Measurements from ENCODE around the gene SPINT3. TPM values are rescaled to one million over a fixed set of nuclear protein-coding genes. Genes with fewer than 3 reads are reported as not detected.

Gene SPINT3
- not detected in 5 replicates for total RNA-seq (2022; extraction: Qiagen RNA extraction; ENCODE audit: low read depth)

GRCh38 chr20:45515147-45515913 lies at the start of gene SPINT3:
TSS of gene SPINT3 (minus strand) at chr20:45515622. CDS start at chr20:45515608, 14 bp downstream.

GRCh38 chr20:45547206-45547770 lies 31.9 kb upstream of the SPINT3 start, which contains the start of gene EPPIN:
TSS of gene EPPIN (minus strand) at chr20:45547401. CDS start at chr20:45547357, 44 bp downstream.

GRCh38 chr20:45539382-45539781 lies 24.0 kb upstream of the SPINT3 start, which contains the start of gene WFDC6:
TSS of gene WFDC6 (minus strand) at chr20:45539482. CDS start at chr20:45539407, 75 bp downstream.

GRCh38 chr20:45469336-45470261 lies 45.8 kb downstream of the SPINT3 start, which contains the start of gene WFDC2:
TSS of gene WFDC2 (plus strand) at chr20:45469753. CDS start at chr20:45469782, 29 bp downstream.

Other genes starting within 250 kb of the SPINT3 start
- not detected in 5 replicates for gene RBPJL, start 208.8 kb downstream of the SPINT3 start, total RNA-seq (2022; extraction: Qiagen RNA extraction; ENCODE audit: low read depth)
- gene MATN4, start 207.3 kb downstream of the SPINT3 start, total RNA-seq (2022; extraction: Qiagen RNA extraction; ENCODE audit: low read depth), result 0.13 to 0.19 TPM in 2 of 5 replicates, not detected in the others
- gene SDC4, start 167.2 kb downstream of the SPINT3 start, total RNA-seq (2022; extraction: Qiagen RNA extraction; ENCODE audit: low read depth), result 103 to 119 TPM (median 118 TPM) in 5 replicates
- gene SYS1, start 152.5 kb downstream of the SPINT3 start, total RNA-seq (2022; extraction: Qiagen RNA extraction; ENCODE audit: low read depth), result 19.4 to 31.5 TPM (median 30.5 TPM) in 5 replicates
- gene TP53TG5, start 137.3 kb downstream of the SPINT3 start, total RNA-seq (2022; extraction: Qiagen RNA extraction; ENCODE audit: low read depth), result not detected in 5 replicates
- 25.4 to 28.8 TPM (median 27.3 TPM) in 5 replicates for gene DBNDD2, start 107.3 kb downstream of the SPINT3 start, total RNA-seq (2022; extraction: Qiagen RNA extraction; ENCODE audit: low read depth)
- gene PIGT, start 99.5 kb downstream of the SPINT3 start, total RNA-seq (2022; extraction: Qiagen RNA extraction; ENCODE audit: low read depth), result 73.9 to 102 TPM (median 98.5 TPM) in 5 replicates
- gene WFDC2, start 45.9 kb downstream of the SPINT3 start, total RNA-seq (2022; extraction: Qiagen RNA extraction; ENCODE audit: low read depth), result not detected in 5 replicates
- gene WFDC6, start 23.9 kb upstream of the SPINT3 start, total RNA-seq (2022; extraction: Qiagen RNA extraction; ENCODE audit: low read depth), result not detected in 5 replicates
- gene EPPIN, start 31.8 kb upstream of the SPINT3 start, total RNA-seq (2022; extraction: Qiagen RNA extraction; ENCODE audit: low read depth), result not detected in 5 replicates
- not detected in 5 replicates for gene WFDC8, start 63.7 kb upstream of the SPINT3 start, total RNA-seq (2022; extraction: Qiagen RNA extraction; ENCODE audit: low read depth)
- not detected in 5 replicates for gene WFDC10A, start 114.1 kb upstream of the SPINT3 start, total RNA-seq (2022; extraction: Qiagen RNA extraction; ENCODE audit: low read depth)
- gene WFDC9, start 115.7 kb upstream of the SPINT3 start, total RNA-seq (2022; extraction: Qiagen RNA extraction; ENCODE audit: low read depth), result not detected in 5 replicates
- not detected in 5 replicates for gene WFDC11, start 154.6 kb upstream of the SPINT3 start, total RNA-seq (2022; extraction: Qiagen RNA extraction; ENCODE audit: low read depth)
- gene WFDC13, start 186.4 kb upstream of the SPINT3 start, total RNA-seq (2022; extraction: Qiagen RNA extraction; ENCODE audit: low read depth), result not detected in 5 replicates
- not detected in 5 replicates for gene WFDC10B, start 189.4 kb upstream of the SPINT3 start, total RNA-seq (2022; extraction: Qiagen RNA extraction; ENCODE audit: low read depth)
- gene SPINT4, start 206.7 kb upstream of the SPINT3 start, total RNA-seq (2022; extraction: Qiagen RNA extraction; ENCODE audit: low read depth), result not detected in 5 replicates